SJSA1 (cell line): ENCODE measurements around the gene RBMS3. TPM values are rescaled to one million over a fixed set of nuclear protein-coding genes. Genes with fewer than 3 reads are reported as not detected.

Experiments used
- DNase-seq, 2 experiments: peaks; one replicate each; pipeline ENCODE4 v3.0.0-alpha.2; 2015 to 2020; ENCODE audit warnings: low spot score in 2 of 2, low read depth in 1 of 2
- H3K27ac ChIP-seq: fragments of 250-450 bp; sonication (Bioruptor Pico); 2 replicates; pipeline ENCODE4 v1.5.1; 2020; ENCODE audit warnings: mild to moderate bottlenecking, moderate library complexity
- H3K27me3 ChIP-seq: fragments of 250-450 bp; sonication (Bioruptor Pico); replicated peaks from 2 replicates; pipeline ENCODE4 v1.5.1; 2020; ENCODE audit warnings: mild to moderate bottlenecking, moderate library complexity
- H3K36me3 ChIP-seq: fragments of 250-450 bp; sonication (Bioruptor Pico); 2 replicates; pipeline ENCODE4 v1.5.1; 2020; ENCODE audit warnings: mild to moderate bottlenecking
- H3K4me1 ChIP-seq: fragments of 250-450 bp; sonication (Bioruptor Pico); replicated peaks from 2 replicates; pipeline ENCODE4 v1.6.1; 2021; ENCODE audit warnings: mild to moderate bottlenecking
- H3K4me3 ChIP-seq: fragments of 250-450 bp; sonication (Bioruptor Pico); 2 replicates; pipeline ENCODE4 v1.5.1; 2020; ENCODE audit warnings: mild to moderate bottlenecking
- H3K9me3 ChIP-seq: fragments of 250-450 bp; sonication (Bioruptor Pico); replicated peaks from 2 replicates; pipeline ENCODE4 v1.5.1; 2020; ENCODE audit warnings: mild to moderate bottlenecking
- total RNA-seq: library from RNA; depleted of rRNA; stranded (reverse); fragments of >200 nt; shearing (Covaris generic); gene quantifications from 2 replicates; pipeline ENCODE4 v1.2.3, GENCODE V29; 2014

RBMS3 gene
- total RNA-seq, 1 experiment from 2014 or later: 31.7 TPM

- Histone ChIP-seq H3K9me3 (no peaks in the 10 kb centered on the region), H3K4me1 (peaks cover 34% of the 10 kb centered on the region)
- no peak for DNase-seq
These were observed 49.4 kb downstream of the RBMS3 start for GRCh38 chr3:29329986-29330890.

DNA sequence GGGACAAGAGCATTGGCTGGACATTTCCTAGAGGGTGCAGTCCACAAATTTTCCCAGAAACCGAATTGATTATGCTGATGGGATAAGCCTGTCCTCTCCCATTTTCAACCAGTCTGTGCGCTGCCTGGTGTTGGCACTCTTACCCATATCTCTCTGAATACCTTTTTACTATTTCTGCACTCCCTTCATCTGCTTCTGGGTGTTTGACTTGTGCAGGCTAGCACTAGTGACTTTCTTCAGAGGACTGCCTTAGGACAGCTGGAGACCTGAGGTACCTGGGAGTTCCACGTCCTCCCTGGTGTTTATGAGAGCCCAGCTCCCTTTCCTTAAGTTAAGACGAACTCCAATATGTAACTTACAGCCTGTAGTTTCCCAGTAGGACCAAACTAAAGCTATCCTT lies 50.2 kb downstream of the RBMS3 start:
- Histone ChIP-seq H3K27me3 (no peaks in the 10 kb centered on the region), H3K4me1 (peaks cover 41% of the 10 kb centered on the region), H3K9me3 (no peaks in the 10 kb centered on the region), H3K4me3 (no peak overlapping the region), H3K36me3 (no peaks in the 10 kb centered on the region), H3K27ac (no peak overlapping the region)
- no peak for DNase-seq

More at GRCh38 chr3:29329986-29330890, 49.4 kb downstream of the RBMS3 start:
- Histone ChIP-seq H3K36me3 (0 out of 2 replicates have a peak, but pooled peaks cover 2% of the 10 kb centered on the region), H3K27ac (no peak overlapping the region), H3K27me3 (no peaks in the 10 kb centered on the region), H3K4me3 (no peak overlapping the region)

GRCh38 chr3:29331456-29332194 lies 50.8 kb downstream of the RBMS3 start:
- H3K9me3 ChIP-seq: no peaks in the 10 kb centered on the region
- no peak overlapping the region for H3K4me3 ChIP-seq
- peak overlapping the region; percentile 44; the same call in 1 of the 2 replicates for H3K27ac ChIP-seq
- no peaks in the 10 kb centered on the region for H3K36me3 ChIP-seq
- H3K27me3 ChIP-seq: no peaks in the 10 kb centered on the region
- no peak for DNase-seq
- peaks cover 47% of the 10 kb centered on the region for H3K4me1 ChIP-seq

- Histone ChIP-seq H3K4me1 (peaks cover 47% of the 10 kb centered on the region), H3K27ac (peak overlapping the region; percentile 44; the same call in 1 of the 2 replicates), H3K27me3 (no peaks in the 10 kb centered on the region), H3K4me3 (no peak overlapping the region), H3K36me3 (no peaks in the 10 kb centered on the region), H3K9me3 (no peaks in the 10 kb centered on the region)
- DNase-seq: no peak
These were observed 51.3 kb downstream of the RBMS3 start for GRCh38 chr3:29332195-29332637.

- no peaks in the 10 kb centered on the region for H3K27me3 ChIP-seq
- H3K4me1 ChIP-seq: peaks cover 47% of the 10 kb centered on the region
- DNase-seq: no peak
- no peak overlapping the region for H3K4me3 ChIP-seq
- H3K36me3 ChIP-seq: no peaks in the 10 kb centered on the region
- no peaks in the 10 kb centered on the region for H3K9me3 ChIP-seq
- no peak overlapping the region for H3K27ac ChIP-seq
These were observed 52.7 kb downstream of the RBMS3 start for GRCh38 chr3:29333576-29333975.

DNA sequence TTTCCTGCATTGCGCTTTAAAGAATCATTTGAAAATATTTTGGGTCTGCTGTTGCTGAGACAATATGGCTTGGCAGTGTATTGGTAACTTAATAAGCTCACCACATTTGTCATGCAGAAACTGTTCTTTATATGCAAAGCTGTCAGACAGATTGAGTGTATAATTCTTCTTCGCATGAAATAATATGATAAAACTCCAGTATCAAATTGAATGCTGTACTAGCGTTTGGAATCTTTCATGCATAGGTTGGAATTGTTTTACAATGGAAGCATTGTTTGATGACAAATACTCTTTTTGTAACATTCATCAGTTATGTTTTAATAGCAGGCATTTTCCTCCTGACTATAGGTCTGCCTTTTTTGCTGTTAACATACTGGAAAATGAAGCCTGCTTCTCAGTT lies 53.8 kb downstream of the RBMS3 start:
- peaks cover 53% of the 10 kb centered on the region for H3K4me1 ChIP-seq
- no peaks in the 10 kb centered on the region for H3K9me3 ChIP-seq
- peak overlapping the region; percentile 90 for H3K27ac ChIP-seq
- H3K27me3 ChIP-seq: no peaks in the 10 kb centered on the region
- DNase-seq: no peak
- no peak overlapping the region for H3K4me3 ChIP-seq
- H3K36me3 ChIP-seq: no peaks in the 10 kb centered on the region

GRCh38 chr3:29335438-29335837 lies 54.6 kb downstream of the RBMS3 start:
- H3K36me3 ChIP-seq: no peaks in the 10 kb centered on the region
- H3K4me1 ChIP-seq: peaks cover 52% of the 10 kb centered on the region
- H3K9me3 ChIP-seq: no peaks in the 10 kb centered on the region
- DNase-seq: peak; percentile 82 to 89
- H3K4me3 ChIP-seq: 0 out of 2 replicates have a peak overlapping the region, but pooled peaks have one; percentile 1
- H3K27ac ChIP-seq: peak overlapping the region; percentile 90
- no peaks in the 10 kb centered on the region for H3K27me3 ChIP-seq

- Histone ChIP-seq H3K27me3 (no peaks in the 10 kb centered on the region), H3K27ac (peak overlapping the region; percentile 90), H3K4me1 (peaks cover 52% of the 10 kb centered on the region), H3K9me3 (no peaks in the 10 kb centered on the region), H3K36me3 (no peaks in the 10 kb centered on the region), H3K4me3 (0 out of 2 replicates have a peak overlapping the region, but pooled peaks have one; percentile 1)
- DNase-seq: no peak
These were observed 55.1 kb downstream of the RBMS3 start for GRCh38 chr3:29335943-29336342.

- no peaks in the 10 kb centered on the region for H3K36me3 ChIP-seq
- DNase-seq: no peak
- H3K4me3 ChIP-seq: no peak overlapping the region
- no peaks in the 10 kb centered on the region for H3K27me3 ChIP-seq
- H3K27ac ChIP-seq: no peak overlapping the region
- H3K4me1 ChIP-seq: peaks cover 44% of the 10 kb centered on the region
- H3K9me3 ChIP-seq: no peaks in the 10 kb centered on the region
These were observed 56.7 kb downstream of the RBMS3 start for GRCh38 chr3:29337565-29337964.

GRCh38 chr3:29338377-29338776 lies 57.5 kb downstream of the RBMS3 start:
- no peak overlapping the region for H3K27ac ChIP-seq
- H3K9me3 ChIP-seq: no peaks in the 10 kb centered on the region
- no peak for DNase-seq
- H3K27me3 ChIP-seq: no peaks in the 10 kb centered on the region
- peaks cover 40% of the 10 kb centered on the region for H3K4me1 ChIP-seq
- no peaks in the 10 kb centered on the region for H3K36me3 ChIP-seq
- H3K4me3 ChIP-seq: no peak overlapping the region

DNA sequence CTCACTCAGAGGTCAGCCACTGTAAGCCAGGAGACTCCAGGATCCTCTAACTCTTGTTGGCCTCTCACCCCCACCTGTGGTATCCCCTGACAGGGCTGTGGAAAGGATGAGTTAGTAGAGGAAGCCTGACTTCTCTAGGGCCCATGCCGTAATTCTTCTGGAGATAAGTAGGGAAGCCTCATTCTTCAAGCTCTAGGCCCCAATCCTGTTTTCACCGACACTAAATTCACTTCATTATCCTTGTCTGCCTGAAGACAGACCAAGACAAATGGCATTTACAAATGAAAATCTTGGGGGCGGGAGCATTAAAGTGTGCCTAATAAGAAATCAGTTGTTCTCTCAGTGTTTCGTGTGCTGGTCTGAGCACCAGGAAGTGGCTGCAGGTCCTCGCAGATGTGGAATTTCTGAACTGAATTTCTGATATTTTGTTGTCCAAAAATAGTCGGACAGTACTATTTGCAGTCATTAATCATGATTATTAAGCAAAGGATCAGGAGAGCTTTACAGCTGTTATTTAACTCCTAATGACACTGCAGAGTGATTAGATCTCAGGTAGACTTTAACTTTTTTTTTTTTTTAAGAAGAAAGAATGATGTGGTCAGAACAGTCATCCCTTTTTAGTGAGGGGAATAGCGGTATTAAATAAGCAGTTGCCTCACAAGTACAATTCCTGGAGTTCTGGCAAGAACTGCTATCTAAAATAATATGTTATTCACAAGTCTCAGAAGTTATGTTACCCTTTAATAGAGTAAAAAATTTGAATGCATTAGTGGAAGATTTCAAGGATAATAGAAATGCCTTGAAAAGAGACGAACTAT lies 58.4 kb downstream of the RBMS3 start:
- Histone ChIP-seq H3K27me3 (no peaks in the 10 kb centered on the region), H3K9me3 (no peaks in the 10 kb centered on the region; the same call in 1 of the 2 replicates), H3K27ac (no peak overlapping the region), H3K36me3 (no peaks in the 10 kb centered on the region; the same call in 1 of the 2 replicates), H3K4me3 (no peak overlapping the region), H3K4me1 (peaks cover 31% of the 10 kb centered on the region)
- peak in 1 of 2 experiments; percentile 16 for DNase-seq

DNA sequence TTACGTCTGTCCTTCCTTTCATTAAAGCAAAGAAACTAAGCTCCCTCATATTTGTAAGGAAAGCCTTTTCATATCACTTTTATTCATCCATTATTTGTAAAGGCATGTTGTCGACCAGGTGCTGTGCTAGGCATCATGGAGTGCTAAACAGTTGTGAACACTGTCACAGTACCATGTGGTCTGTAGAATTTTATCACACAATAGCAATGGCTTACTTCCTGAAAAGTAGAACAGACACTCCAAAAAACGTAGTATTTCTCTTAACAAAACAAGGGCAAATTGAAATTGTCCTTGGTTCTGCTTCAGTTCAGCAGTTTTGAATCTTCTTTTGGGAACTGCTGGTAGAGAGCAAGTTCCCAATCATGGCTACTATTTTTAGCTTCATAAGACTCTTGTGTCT lies 63.3 kb downstream of the RBMS3 start:
- H3K4me1 ChIP-seq: peaks cover 22% of the 10 kb centered on the region
- H3K9me3 ChIP-seq: no peaks in the 10 kb centered on the region; the same call in 1 of the 2 replicates
- H3K27ac ChIP-seq: no peak overlapping the region
- H3K27me3 ChIP-seq: no peaks in the 10 kb centered on the region
- H3K36me3 ChIP-seq: no peaks in the 10 kb centered on the region; the same call in 1 of the 2 replicates
- no peak overlapping the region for H3K4me3 ChIP-seq
- no peak for DNase-seq

GRCh38 chr3:29344935-29345334 lies 64.1 kb downstream of the RBMS3 start:
- DNase-seq: no peak
- no peaks in the 10 kb centered on the region; the same call in 1 of the 2 replicates for H3K36me3 ChIP-seq
- no peaks in the 10 kb centered on the region for H3K27me3 ChIP-seq
- no peaks in the 10 kb centered on the region; the same call in 1 of the 2 replicates for H3K9me3 ChIP-seq
- no peak overlapping the region for H3K27ac ChIP-seq
- peaks cover 16% of the 10 kb centered on the region for H3K4me1 ChIP-seq
- no peak overlapping the region for H3K4me3 ChIP-seq
